ENCODE measurements around the gene MRPL45.

The MRPL45 gene

DNA sequence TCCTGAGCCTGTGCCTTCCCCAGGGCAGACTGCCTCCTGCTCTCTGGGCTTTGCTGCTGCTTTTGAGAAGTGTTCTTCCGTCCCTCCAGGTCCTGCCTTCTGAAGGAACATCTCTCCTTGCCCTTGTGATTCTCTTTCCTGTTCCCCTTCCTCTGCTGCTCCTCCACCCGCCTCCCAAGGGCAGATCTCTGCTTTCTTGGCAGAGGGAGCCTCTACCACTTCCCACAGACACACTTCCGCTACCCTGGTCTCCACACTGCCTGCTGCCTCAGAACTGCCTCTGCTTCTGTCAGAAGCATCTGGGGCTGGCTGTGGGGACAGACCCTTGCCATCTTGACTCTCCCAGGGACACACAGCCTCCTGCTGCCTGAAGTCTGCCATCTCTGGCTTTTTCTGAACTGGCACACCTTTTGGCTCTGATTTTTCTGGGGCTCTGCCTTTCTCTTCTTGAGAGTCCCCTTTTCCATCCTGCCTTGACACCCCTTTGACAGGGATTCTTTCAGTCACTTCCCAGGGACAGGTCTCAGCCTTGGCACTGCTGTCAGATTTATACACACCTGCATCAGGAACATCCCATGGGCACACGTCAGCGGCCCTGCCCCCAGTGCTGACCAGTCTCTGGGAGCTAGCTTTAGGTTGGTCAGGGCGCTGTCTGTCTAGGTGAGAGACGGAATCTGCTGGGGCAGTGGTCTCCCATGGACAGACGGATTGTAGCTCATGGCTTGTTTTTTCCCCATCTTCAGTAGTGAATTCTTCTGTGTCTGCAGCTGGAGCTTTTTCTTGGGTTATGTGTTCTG lies 30.2 kb downstream of the MRPL45 start:
- Histone ChIP-seq H3K36me3 (replicated peaks; ENCODE audit: low read depth, low read length) (peaks cover 10% of the 10 kb centered on the region), H3K4me2 (ENCODE audit: low read length) (no peak overlapping the region), H3K79me2 (ENCODE audit: low read length) (no peaks in the 10 kb centered on the region), H3K27me3 (ENCODE audit: low read depth, low read length) (no peaks in the 10 kb centered on the region), H3K4me3 (ENCODE audit: low read length) (no peak overlapping the region), H3K9me3 (ENCODE audit: insufficient read depth, low read length) (no peaks in the 10 kb centered on the region), H3K9ac (ENCODE audit: low read length) (no peak overlapping the region), H2AFZ (ENCODE audit: low read depth, low read length) (no peak overlapping the region), H3K27ac (ENCODE audit: low read length) (no peak overlapping the region), H3K4me1 (ENCODE audit: low read length) (no peaks in the 10 kb centered on the region), H4K20me1 (ENCODE audit: insufficient read depth, low read length) (no peaks in the 10 kb centered on the region)
- TF ChIP-seq EZH2phosphoT487 (IDR thresholded peaks at IDR 0.05; ENCODE audit: low read depth) = no peak
- TF ChIP-seq, protein P1, sequence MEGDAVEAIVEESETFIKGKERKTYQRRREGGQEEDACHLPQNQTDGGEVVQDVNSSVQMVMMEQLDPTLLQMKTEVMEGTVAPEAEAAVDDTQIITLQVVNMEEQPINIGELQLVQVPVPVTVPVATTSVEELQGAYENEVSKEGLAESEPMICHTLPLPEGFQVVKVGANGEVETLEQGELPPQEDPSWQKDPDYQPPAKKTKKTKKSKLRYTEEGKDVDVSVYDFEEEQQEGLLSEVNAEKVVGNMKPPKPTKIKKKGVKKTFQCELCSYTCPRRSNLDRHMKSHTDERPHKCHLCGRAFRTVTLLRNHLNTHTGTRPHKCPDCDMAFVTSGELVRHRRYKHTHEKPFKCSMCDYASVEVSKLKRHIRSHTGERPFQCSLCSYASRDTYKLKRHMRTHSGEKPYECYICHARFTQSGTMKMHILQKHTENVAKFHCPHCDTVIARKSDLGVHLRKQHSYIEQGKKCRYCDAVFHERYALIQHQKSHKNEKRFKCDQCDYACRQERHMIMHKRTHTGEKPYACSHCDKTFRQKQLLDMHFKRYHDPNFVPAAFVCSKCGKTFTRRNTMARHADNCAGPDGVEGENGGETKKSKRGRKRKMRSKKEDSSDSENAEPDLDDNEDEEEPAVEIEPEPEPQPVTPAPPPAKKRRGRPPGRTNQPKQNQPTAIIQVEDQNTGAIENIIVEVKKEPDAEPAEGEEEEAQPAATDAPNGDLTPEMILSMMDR (IDR thresholded peaks at IDR 0.05; ENCODE audit: low read depth, low read length) = no peak

DNA sequence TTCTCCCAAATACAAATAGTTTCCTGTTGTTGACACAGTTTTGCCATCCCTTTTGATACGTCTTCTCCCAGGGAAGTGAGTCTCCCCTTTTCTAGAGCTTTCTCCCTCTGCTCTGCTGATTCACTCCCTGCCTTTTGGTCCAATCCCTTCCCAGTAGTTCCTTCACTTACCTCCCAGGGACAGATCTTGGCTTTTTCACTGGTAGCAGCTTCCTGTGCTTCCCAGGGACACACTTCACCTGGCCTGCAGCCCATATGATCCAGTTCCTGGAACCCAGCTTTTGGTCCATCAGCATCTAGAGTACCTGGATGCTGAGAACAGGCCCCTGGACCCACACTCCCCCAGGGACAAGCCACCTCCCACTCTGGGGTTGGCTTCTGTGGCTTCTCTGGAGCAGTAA lies 31.0 kb downstream of the MRPL45 start:
- Histone ChIP-seq H3K4me3 (ENCODE audit: low read length) (no peak overlapping the region), H3K36me3 (replicated peaks; ENCODE audit: low read depth, low read length) (peaks cover 4% of the 10 kb centered on the region), H3K9ac (ENCODE audit: low read length) (no peak overlapping the region), H3K4me2 (ENCODE audit: low read length) (no peak overlapping the region), H3K27ac (ENCODE audit: low read length) (no peak overlapping the region), H2AFZ (ENCODE audit: low read depth, low read length) (no peak overlapping the region), H3K9me3 (ENCODE audit: insufficient read depth, low read length) (no peaks in the 10 kb centered on the region), H3K79me2 (ENCODE audit: low read length) (no peaks in the 10 kb centered on the region), H3K27me3 (ENCODE audit: low read depth, low read length) (no peaks in the 10 kb centered on the region), H4K20me1 (ENCODE audit: insufficient read depth, low read length) (no peaks in the 10 kb centered on the region), H3K4me1 (ENCODE audit: low read length) (no peaks in the 10 kb centered on the region)
- no peak for TF ChIP-seq EZH2phosphoT487 (IDR thresholded peaks at IDR 0.05; ENCODE audit: low read depth)

DNA sequence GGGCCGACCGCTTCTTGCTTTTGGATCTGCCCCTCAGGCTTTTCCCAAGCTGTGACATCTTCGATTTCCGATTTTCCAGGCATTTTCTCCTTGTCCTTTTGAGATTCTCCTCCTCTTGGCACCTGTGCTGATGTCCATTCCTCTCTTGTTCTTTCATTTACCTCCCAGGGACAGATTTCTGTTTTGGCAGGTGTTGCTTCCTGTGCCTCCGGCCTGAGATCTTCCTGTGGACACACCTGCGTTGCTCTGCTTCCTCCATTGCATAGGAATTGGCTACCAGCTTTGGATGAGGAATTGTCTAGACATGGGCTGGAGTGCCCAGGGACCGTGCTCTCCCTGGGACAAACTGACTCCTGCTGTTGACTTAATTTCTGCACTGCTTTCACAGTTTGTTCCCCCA lies 31.7 kb downstream of the MRPL45 start:
- no peak overlapping the region for H3K4me2 ChIP-seq (ENCODE audit: low read length)
- no peak overlapping the region for H2AFZ ChIP-seq (ENCODE audit: low read depth, low read length)
- H3K4me1 ChIP-seq (ENCODE audit: low read length) = no peaks in the 10 kb centered on the region
- H4K20me1 ChIP-seq (ENCODE audit: insufficient read depth, low read length) = no peaks in the 10 kb centered on the region
- TF ChIP-seq, protein P1 (IDR thresholded peaks at IDR 0.05; ENCODE audit: low read depth, low read length) = no peak
- no peak for TF ChIP-seq EZH2phosphoT487 (IDR thresholded peaks at IDR 0.05; ENCODE audit: low read depth)
- H3K9ac ChIP-seq (ENCODE audit: low read length) = no peak overlapping the region
- H3K36me3 ChIP-seq (replicated peaks; ENCODE audit: low read depth, low read length) = no peaks in the 10 kb centered on the region
- H3K4me3 ChIP-seq (ENCODE audit: low read length) = no peak overlapping the region
- no peaks in the 10 kb centered on the region for H3K9me3 ChIP-seq (ENCODE audit: insufficient read depth, low read length)
- H3K27ac ChIP-seq (ENCODE audit: low read length) = no peak overlapping the region
- no peaks in the 10 kb centered on the region for H3K79me2 ChIP-seq (ENCODE audit: low read length)
- H3K27me3 ChIP-seq (ENCODE audit: low read depth, low read length) = no peaks in the 10 kb centered on the region

DNA sequence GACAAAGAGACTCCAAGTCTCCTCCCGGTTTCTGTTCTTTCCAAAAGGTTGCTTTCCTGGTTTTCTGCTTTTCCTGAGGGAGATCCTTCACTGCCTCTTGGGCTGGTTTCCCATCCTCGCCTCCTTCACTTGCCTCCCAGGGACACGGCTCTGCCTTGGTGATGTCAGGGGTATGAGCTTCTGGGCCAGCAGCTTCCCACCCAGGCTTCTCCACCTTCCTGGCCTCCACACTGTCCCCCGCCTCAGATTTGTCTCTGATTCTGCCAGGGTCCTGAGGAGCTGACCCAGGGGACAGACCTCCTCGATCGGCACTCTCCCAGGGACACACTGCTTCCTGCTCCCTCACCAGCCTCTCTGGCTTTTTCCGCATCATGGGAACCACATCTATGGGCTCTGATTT lies 32.3 kb downstream of the MRPL45 start:
- H3K4me1 ChIP-seq (ENCODE audit: low read length) = no peaks in the 10 kb centered on the region
- H3K27me3 ChIP-seq (ENCODE audit: low read depth, low read length) = no peaks in the 10 kb centered on the region
- H3K4me3 ChIP-seq (ENCODE audit: low read length) = no peak overlapping the region
- H3K9ac ChIP-seq (ENCODE audit: low read length) = no peak overlapping the region
- H3K36me3 ChIP-seq (replicated peaks; ENCODE audit: low read depth, low read length) = no peaks in the 10 kb centered on the region
- no peak for TF ChIP-seq EZH2phosphoT487 (IDR thresholded peaks at IDR 0.05; ENCODE audit: low read depth)
- TF ChIP-seq, protein P1 (IDR thresholded peaks at IDR 0.05; ENCODE audit: low read depth, low read length) = no peak
- H4K20me1 ChIP-seq (ENCODE audit: insufficient read depth, low read length) = no peaks in the 10 kb centered on the region
- H3K27ac ChIP-seq (ENCODE audit: low read length) = no peak overlapping the region
- no peaks in the 10 kb centered on the region for H3K9me3 ChIP-seq (ENCODE audit: insufficient read depth, low read length)
- no peaks in the 10 kb centered on the region for H3K79me2 ChIP-seq (ENCODE audit: low read length)
- no peak overlapping the region for H3K4me2 ChIP-seq (ENCODE audit: low read length)
- no peak overlapping the region for H2AFZ ChIP-seq (ENCODE audit: low read depth, low read length)

All from OCI-LY3 (cell line).